HG02973 (cell line): Measurements from ENCODE around the gene PPP2R3C.
"Not testable (repeated sequence)": the region's sequence is repeated elsewhere in the genome, so short reads cannot be mapped to it uniquely, and the experiment has no call there.

Experiments
- ATAC-seq: cut with Tn5 transposase; IDR thresholded peaks from one replicate; pipeline ENCODE4 v1.9.1; 2021; ENCODE audit warnings: moderate library complexity; ENCODE audit not compliant: unreplicated experiment

The PPP2R3C gene

DNA sequence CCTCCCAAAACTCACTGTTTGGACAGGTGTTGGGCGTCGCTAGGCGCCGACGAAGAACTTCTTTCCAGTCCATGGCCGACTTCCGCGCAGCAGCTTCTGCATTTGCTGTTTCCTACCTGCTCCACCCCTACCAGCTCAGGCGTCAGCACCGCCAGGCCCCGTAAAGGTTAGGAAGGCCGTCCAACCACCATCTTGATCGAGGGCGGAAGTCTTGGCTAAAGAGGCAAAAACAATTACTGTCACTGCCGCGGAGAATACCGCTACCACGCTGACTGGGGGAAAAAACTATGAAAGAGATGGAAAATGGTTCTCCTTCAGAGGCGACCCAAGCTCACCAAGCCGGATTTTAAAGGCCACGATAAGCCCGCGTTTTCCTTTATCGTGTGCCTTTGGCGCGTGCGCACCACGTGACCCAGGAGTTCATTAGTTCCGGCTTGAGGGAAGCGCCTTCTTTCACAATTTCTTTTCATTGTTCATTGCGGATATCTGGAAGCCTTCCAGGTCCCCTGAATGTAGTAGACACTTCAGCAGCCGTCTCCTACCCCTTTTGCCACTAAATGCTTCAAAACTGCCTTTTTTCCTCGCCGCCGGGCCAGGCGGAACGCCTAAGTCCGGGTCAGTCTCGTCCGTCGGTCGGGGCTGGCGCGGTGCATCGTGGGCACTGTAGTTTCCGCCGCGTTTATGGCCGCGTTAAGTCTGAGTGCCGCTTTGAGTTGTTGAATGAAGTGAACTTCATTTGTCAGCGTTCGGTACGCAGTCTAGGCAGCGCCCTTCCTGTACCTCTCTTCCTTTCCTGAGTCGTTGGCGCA lies at the start of gene PPP2R3C, which contains the start of gene PRORP:
PPP2R3C (minus strand) TSS at position 104 of the 809 bp plus-strand sequence; CDS start at position 73, 31 bp downstream.
PRORP (plus strand) TSS at position 666 of the 809 bp plus-strand sequence. CDS start 694 bp downstream, outside the sequence.
- ATAC-seq, result peak; percentile 77

DNA sequence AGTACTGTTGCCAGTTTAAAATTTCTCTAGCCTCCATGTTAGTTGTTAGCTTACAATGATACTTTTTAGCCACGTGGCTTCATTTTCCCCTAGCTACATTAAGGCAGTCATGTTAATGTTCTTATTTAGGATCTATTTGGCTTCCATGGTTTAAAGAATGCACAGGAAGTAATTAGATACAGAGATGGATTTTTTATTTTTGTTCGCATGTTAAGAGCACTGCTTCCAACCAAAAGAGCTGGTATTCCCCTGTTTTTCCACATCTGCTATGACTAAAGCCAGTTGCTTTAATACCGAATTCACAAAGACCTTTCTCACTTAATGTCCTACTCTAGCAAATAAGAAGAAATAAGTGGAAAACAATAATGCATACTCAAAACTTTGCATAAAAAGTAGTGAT lies 45.7 kb upstream of the PPP2R3C start:
- no peak for ATAC-seq

DNA sequence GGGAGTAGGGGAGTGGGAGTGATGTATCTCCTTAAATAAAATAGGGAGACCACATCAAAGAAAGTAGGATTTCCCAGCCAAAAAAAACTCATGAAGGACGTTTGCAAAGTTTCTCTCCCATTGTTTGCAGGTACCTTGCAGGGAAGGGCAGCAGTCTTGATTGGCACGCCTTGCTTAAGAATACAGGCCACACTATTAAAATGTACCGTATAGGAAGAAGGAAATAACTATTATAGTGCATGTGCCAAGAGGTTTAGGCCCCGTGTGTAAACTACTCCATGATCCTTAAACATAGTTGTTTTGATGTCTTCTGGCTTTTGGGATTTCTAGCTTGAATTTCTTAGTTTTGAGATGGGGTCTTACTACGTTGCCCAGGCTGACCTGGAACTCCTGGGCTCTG lies 43.1 kb upstream of the PPP2R3C start:
- ATAC-seq, result no peak

DNA sequence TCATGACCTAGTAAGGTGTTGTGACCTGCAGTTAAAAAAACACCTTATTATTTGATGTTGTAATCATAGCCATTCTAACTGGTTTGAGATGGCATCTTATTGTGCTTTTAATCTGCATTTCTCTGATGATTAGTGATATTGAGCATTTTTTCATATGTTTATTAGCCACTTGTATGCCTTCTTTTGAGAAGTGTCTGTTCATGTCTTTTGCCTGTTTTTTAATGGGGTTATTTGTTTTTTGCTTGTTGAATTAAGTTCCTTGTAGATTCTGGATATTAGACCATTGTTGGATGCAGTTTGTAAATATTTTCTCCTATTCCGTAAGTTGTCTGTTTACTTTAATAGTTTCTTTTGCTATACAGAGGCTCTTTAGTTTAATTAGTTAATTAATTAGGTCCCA lies 41.6 kb upstream of the PPP2R3C start:
- ATAC-seq, result no peak

DNA sequence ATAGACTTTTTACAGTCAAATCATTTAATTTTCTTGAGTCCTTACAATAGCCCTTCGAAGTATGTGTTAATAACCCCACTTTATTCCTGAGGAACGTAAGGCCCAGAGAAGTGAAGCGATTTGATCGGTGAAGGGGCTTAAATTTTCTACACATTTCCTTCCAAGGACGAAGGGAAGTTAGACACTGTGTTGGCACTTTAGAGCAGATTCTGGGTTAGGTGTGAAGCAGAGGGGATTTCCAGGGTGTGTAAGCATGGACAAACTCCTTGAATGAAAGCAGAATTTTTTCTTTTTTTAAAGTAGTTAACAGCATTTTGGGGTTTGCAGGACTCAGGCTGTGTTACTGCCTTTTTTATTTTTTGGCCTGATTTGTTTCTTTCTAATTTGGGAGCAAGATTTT lies 39.4 kb upstream of the PPP2R3C start:
- no peak for ATAC-seq

DNA sequence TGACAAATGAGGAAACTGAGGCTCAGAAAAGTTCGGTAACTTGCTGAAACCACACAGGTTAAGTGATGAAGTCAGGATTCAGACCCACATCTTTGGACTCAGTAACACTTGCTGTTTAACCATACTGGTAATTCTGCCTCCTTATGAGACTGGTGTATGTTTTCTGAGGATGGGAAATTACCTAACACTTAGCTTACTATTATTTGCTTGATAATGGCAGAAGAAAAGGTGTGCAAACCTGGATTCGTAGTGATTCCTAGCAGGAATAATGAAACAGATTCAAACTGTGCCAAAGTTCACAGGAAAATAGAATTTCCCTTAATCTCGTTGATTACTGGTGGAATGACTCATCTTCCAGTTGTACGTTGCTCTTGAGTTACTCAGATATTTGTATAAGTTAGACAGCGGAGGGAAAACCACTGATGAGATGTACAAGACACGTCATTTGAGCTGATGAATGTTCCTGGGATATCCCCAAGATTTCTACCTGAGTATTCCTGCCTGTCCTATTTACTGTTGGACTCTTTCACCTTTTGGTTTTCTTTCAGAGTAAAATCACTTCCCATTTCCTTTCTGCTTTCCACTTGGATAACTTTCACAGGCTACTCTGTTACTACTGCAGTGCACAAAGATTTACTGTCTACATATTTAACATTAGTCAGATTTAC lies 38.1 kb upstream of the PPP2R3C start:
- no peak for ATAC-seq

DNA sequence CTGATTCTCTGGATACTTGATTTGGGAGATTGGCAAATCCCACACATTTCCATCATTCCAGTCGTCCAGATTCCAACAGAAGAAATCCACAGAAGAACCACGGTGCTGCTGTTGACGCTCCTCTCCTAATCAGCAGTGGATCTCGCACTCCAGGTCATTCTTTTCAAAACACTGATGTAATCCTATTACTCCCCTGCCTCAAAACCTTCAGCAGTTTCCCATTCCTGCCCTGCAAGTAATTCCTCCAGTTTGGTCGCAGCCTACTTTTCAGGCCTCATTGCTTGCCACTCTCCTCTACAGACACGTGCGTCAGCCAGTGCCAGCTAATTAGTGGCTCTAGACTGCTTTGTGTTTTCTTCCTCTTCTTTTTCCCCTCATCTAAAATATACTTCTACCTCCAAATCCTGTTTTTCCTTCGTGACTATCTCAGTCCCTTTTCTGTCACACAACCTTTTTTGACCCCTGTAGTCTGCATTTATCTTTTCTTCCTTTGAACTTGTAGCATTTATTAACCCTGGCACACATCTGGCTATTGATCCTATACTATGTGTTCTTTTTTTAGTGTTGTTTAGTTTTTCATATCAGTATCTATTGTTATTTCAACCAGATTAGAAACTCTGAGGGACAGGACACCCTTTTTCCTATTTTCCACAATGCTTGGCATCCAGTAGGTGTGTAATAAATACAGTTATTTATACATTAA lies 37.3 kb upstream of the PPP2R3C start:
- ATAC-seq, result no peak

DNA sequence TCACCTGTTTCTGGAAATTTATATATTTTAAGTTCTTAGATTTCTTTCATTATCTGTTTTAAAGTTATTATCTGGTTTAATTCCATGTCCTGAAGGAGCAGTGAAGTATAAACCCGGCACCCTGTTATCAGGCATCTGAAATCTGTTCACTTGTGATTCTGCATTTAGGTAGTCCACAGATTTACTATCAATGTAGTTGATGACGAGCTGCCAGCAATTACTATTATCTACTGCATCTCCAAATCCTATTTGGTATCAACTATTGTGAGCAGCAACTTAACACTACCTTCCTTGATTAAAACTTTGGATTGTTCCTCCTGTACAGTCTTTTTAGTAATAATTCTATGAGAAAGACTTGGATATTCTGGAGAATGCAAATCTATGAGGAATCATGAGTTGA lies 36.7 kb upstream of the PPP2R3C start:
- ATAC-seq, result no peak

DNA sequence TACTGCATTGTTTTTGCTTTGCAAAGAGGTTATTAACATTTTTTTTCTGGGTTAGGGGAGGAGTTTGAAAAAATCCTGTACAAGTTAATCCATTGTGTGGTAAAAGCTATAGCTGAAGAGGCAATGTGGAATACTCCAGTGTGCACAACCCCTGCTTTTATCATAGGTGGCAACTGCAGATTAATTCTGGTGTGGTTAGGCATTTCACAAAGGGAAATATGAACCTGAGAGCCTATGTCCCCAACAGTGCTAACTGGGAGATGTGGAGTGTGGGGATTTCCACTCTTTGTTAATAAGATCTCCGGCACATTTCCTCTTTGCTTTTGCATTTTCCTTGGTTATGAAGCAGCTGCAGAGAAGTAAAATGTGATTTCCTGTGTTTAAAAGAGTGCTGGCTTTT lies 34.2 kb upstream of the PPP2R3C start:
- ATAC-seq, result no peak

DNA sequence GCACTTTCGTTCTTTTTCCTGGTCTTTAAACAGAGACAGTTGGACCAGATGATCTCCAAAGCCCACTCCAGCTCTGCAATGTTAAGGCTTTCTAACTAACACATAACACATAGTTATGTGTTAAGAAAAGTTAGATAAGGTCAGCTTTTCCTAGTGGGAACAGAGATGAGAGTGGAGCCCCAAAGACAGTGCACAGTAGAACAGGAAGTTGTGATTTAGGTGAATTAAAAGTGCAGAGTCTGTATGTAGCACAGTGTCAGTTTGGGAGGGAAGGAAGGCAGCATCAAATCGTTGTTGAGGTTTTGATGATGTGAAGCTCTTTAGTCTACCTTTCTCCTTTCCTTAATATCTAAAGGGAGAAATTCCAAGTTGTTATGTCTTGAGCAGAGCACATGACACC lies 32.2 kb upstream of the PPP2R3C start:
- no peak for ATAC-seq

DNA sequence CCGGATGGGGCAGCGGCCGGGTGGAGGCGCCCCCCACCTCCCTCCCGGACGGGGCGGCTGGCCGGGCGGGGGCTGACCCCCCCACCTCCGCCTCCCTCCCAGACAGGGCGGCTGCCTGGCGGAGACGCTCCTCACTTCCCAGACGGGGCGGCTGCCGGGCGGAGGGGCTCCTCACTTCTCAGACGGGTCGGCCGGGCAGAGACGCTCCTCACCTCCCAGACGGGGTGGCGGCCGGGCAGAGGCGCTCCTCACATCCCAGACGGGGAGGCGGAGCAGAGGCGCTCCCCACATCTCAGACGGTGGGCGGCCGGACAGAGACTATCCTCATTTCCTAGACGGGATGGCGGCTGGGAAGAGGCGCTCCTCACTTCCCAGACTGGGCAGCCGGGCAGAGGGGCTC lies 30.7 kb upstream of the PPP2R3C start:
- ATAC-seq, result not testable (repeated sequence)

DNA sequence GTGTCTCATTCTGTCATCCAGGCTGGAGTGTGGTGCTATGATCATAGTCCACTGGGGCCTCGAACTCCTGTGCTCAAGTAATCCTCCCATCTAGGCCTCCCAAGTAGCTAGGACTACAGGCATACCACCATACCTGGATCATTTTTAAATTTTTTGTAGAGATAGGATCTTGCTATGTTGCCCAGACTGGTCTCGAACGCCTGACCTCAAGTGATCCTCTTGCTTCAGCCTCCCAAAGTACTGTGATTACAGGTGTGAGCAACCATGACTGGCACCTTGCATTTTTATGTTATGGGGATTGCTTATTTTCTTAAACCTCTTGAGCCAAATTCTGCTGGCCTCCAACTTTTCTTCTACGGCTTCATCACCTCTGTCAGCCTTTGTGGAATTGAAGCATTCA lies 27.4 kb upstream of the PPP2R3C start:
- ATAC-seq, result no peak

DNA sequence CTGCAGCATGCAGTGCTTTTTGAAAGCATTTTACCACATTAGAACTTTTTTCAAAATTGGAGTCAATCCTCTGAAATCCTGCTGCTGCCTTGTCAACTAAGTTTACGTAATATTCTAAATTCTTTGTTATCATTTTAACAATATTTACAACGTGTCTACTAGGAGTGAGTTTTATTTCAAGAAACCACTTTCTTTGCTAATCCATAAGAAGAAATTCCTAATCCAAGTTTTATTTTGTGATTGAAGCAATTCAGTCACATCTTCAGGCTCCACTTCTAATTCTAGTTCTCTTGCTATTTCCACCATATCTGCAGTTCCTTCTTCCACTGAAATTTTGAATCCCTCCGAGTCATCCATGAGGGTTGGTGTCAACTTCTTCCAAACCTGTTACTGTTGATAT lies 25.9 kb upstream of the PPP2R3C start:
- ATAC-seq, result no peak

DNA sequence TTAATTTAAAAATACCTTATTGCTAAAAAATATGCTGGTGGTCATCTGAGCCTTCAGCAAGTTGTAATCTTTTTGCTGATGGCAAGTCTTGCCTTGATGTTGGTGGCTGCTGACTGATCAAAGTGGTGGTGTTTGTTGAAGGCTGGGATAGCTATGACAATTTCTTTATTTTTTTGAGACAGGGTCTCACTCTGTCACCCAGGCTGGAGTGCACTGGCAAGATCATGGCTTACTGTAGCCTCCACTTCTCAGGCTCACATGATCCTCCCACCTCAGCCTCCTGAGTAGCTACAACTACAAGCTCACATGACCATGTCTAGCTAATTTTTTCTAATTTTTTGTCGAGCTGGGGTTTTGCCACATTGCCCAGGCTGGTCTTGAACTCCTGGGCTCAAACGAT lies 25.4 kb upstream of the PPP2R3C start:
- no peak for ATAC-seq

DNA sequence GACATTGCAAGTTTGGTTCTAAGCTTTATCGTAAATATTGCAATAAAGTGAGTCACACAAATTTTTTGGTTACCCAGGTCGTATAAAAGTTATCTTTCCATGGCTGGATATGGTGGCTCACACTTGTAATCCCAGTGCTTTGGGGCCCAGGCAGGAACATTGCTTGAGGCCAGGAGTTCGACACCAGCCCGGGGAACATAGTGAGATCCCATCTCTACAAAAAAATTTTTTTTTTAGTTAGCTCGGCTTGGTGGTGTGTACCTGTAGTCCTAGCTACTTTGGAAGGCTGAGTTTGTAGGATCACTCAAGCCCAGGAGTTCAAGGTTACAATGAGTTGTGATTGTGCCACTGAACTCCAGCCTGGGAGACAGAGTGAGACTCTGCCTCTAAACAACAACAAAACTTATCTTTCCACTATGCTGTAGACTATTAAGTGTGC lies 24.9 kb upstream of the PPP2R3C start:
- ATAC-seq, result no peak

DNA sequence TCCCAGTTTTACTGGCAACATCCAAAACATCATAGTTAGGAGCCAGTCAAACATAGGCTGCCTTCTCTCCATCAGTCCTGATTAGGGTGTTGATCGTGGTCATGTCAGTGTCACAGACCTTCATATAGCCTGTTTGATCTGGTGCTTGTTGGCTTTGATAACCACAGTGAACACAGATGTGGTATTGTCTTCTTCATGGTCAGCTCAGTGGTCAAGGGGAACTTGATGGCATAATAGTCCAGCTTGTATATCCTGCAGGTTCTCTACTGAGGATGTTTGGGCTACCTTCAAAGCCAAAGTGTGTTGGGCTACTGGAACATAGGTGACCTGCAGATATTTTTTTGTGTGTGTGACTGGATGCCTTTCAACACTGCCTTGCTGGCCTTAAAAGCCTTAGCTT lies 22.2 kb upstream of the PPP2R3C start:
- ATAC-seq, result no peak

DNA sequence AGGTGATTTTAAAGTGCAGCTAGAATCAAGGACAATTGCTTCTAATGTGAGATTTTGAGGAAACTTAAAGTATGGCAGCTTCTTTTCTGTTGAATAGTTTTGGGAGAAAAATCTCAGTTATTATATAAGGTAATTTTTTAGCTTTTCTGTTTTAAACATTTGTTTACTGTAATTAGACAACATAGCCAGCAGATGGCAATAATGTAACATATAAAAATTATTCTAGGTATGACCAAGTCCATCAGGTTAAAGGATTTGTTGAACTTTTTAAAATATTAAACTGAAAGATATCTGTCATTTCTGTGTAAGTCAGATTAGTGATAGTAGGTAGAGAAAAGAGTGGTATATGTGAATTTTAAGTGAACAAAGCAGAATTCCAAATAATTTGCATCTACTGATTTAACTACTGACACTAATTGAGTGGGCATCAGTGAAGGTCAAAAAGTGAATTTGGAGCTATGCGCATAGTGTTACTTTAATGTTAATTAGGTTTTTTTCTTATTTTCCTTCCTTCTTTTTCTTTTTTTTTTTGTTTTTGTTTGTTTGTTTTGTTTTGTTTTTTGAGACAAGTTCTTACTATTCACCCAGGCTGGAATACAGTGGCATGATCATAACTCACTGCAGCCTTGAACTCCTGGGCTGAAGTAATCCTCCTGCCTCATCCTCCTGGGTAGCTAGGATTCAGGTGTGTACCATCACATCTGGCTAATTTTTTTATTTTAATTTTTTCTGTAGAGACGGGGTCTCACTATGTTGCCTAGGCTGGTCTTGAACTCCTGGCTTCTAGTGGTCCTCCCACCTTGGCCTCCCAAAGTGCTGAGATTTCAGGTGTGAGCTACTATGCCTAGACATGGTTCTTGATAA lies 19.2 kb upstream of the PPP2R3C start:
- no peak for ATAC-seq

DNA sequence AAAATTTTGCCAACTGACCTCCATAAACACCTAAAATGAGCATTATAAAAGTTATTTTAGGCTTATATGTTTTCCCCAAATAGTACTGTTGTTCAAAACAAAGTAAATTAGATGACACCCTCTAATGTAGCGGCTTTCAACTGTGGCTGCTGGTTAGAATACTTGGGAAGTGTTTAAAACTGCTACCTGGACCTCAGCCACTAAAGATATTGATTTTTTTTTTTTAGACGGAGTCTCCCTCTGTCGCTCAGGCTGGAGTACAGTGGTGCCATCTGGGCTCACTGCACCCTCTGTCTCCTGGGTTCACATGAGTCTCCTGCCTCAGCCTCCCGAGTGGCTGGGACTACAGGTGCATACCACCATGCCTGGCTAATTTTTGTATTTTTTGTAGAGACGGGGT lies 16.8 kb upstream of the PPP2R3C start:
- ATAC-seq, result no peak

DNA sequence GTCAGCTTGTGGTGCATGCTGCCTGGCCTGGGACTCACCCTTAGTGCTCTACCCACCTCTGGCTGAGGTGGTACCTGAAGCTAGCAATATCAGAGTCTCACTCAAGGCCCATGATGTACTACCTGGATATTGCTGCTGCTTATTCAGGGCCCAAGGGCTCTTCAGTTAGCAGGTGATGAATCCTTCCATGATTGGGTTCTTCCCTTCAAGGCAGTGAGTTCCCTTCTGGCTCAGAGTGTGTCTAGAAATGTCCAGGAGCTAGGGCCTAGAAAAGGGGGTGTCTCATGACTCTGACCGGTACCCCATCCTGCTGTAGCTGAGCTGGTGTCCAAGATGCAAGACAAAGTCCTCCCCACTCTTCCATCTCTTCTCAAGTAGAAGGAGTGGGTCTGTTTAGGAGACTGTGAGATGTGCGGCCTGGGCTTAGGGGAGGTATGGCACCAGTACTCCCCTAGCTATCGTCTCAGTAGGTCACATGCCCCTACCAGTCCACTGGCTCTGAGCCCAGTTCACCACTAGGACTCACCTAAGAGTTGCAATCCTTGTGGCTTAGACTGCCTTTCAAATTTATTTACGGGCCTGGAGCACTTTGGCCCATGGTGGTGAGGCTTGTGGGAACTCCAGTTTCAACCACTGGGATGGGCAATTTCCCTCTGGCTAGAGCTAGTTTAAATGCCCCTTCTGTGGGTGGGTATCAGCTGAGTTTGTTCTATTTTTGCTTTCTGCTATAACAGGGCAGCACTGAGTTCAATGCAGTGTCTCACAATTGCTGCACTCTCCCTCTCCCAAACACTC lies 12.7 kb upstream of the PPP2R3C start:
- ATAC-seq, result no peak
